Left cardiac atrium (tissue), 4 donors: ENCODE data around the gene PAK6. TPM values are rescaled to one million over a fixed set of nuclear protein-coding genes. Genes with fewer than 3 reads are reported as not detected.

Experiments
- ATAC-seq, 2 donors: fragments of 200-7000 bp; cut with Tn5 transposase; one replicate each; pipeline ENCODE4 v1.9.1; 2020; ENCODE audit warnings: mild to moderate bottlenecking in 2 of 2, moderate library complexity in 2 of 2
- DNase-seq: peaks from one replicate; pipeline ENCODE4 v3.0.0-alpha.2; 2020
- intact Hi-C, 2 donors: fragments of 100-400 bp; cut with DNase I; formaldehyde crosslinking; loops; one replicate each; pipeline versions ENCODE4 v1.14.1 to v1.15.1; 2022 to 2023
- total RNA-seq, 2 donors: library from RNA; stranded (reverse); fragmentation: NEBNext Ultra II Directional; extraction: Animal tissue kit (Norgen Biotek cat#: 25700); gene quantifications; one replicate each; pipeline ENCODE4 v1.2.1, GENCODE V29; 2021
- donor health status: DM: no; HTN: yes; CAD: no.
- donor health status: DM: no; HTN: yes; CAD: no; lungs with severe emphysema.
- donor health status: DM: yes; HTN: yes; CAD: no.
- donor health status: Dilated cardiomyopathy.

The PAK6 gene
- total RNA-seq, 2 donors from 2014 or later: 6.8 to 10.1 TPM

DNA sequence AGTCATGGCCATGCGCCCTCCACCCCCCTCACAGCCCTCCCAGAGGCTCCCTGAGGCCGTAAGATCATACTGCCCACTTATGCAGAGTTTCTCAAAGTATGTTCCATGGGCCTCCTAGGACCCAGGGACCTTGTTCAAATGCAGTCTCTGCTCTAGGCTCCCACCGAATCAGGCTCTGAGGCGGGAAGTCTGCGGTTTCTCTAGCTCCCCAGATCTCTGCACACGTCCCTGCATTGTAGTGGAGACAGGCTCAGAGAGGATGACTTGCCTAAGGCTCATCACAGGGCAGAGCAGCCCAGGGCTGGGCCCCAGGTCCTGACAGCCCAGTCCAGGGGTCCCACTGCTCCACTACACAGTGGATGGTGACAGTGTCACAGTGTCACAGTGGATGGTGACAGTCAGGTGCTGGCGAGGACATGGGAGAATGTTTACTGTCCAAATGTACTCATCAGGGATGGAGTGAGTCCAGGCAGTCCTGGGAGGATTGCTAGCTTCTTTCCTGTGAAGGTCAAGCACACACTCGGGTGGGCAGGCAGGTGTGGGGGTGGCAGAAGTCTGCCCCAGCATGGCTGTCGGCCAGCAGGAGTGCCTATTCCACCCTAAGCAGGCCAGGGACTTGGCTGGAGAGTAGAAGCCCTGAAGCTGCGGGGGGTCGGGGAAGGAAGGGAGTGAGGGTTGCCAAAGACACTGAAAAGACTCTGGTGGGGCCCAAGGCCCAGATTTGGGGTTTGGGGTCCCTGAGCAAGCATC, 31.6 kb downstream of the PAK6 start:
- intact Hi-C loops: loop anchor here in 1 of 2 donors (5.0 kb wide), 2 partner anchors 48 to 223 kb away; no protein-coding TSS in a partner anchor
- ATAC-seq (no peak), DNase-seq (no peak)

GRCh38 chr15:40271685-40272484, 33.0 kb downstream of the PAK6 start:
- ATAC-seq: no peak
- intact Hi-C loops: loop anchor here in 1 of 2 donors (5.0 kb wide), 2 partner anchors 50 to 225 kb away; no protein-coding TSS in a partner anchor
- DNase-seq: no peak

DNA sequence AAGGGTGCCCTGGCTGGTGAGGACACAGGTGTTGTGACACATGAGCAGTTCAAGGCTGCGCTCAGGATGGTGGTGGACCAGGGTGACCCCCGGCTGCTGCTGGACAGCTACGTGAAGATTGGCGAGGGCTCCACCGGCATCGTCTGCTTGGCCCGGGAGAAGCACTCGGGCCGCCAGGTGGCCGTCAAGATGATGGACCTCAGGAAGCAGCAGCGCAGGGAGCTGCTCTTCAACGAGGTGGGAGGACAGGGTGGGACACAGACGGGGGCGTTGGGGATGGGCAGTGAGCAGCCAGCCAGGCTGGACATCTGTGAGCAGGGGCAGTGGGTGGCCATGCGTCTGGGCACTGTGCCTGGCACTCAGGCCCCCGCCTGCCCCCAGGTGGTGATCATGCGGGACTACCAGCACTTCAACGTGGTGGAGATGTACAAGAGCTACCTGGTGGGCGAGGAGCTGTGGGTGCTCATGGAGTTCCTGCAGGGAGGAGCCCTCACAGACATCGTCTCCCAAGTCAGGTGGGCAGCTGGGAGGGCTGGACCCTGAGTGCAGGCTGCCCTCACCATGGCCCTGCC, 33.7 kb downstream of the PAK6 start:
- ATAC-seq: peak in 1 of 2 donors; percentile 24

DNA sequence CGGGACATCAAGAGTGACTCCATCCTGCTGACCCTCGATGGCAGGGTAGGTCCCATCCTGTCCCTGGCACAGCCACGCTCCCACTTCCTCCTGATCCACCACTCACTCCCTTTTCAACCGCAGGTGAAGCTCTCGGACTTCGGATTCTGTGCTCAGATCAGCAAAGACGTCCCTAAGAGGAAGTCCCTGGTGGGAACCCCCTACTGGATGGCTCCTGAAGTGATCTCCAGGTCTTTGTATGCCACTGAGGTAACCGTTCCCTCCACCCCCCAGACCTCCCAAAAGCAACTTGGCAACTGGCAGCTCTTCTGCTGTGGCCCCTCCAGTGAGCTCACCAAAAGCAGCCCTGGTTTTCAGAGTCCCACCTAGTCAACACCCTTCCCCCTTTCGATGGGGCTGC, 34.6 kb downstream of the PAK6 start:
- intact Hi-C loops: loop anchor here in 1 of 2 donors (5.0 kb wide), 2 partner anchors 51 to 226 kb away; no protein-coding TSS in a partner anchor
- no peak for ATAC-seq
- DNase-seq: no peak

More for the DNA sequence above, 33.7 kb downstream of the PAK6 start:
- no peak for DNase-seq
- intact Hi-C loops: loop anchor here in 1 of 2 donors (5.0 kb wide), 2 partner anchors 50 to 225 kb away; no protein-coding TSS in a partner anchor

GRCh38 chr15:40274350-40275274, 35.7 kb downstream of the PAK6 start:
- intact Hi-C loops: loop anchor here (1.0 to 5.0 kb wide), 5 partner anchors 52 to 229 kb away; no protein-coding TSS in a partner anchor
- DNase-seq: peak; percentile 81
- peak; percentile 36 to 46 for ATAC-seq

DNA sequence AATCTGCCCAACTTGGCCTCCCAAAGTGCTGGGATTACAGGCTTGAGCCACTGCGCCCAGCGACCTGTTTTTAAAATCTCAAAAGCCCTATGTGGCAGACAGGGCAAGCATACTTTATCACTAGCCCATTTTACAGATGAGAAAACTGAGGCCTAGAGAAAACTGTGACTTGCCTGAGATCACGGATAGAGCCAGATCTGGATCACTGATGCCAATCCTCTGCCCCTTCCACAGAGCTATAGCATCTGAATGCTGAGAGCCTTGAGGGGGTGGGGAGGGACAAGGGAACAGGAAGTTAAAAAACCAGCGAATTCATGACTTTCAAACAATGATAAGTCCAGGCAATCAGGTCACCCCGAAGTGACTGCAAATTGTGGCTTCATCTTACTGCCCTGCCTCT, 36.7 kb downstream of the PAK6 start:
- intact Hi-C loops: loop anchor here in 1 of 2 donors (5.0 kb wide), 1 partner anchor 147 kb away; no protein-coding TSS in a partner anchor

DNA sequence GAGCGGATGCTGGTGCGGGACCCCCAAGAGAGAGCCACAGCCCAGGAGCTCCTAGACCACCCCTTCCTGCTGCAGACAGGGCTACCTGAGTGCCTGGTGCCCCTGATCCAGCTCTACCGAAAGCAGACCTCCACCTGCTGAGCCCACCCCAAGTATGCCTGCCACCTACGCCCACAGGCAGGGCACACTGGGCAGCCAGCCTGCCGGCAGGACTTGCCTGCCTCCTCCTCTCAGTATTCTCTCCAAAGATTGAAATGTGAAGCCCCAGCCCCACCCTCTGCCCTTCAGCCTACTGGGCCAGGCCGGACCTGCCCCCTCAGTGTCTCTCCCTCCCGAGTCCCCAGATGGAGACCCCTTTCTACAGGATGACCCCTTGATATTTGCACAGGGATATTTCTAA, 37.1 kb downstream of the PAK6 start:
- DNase-seq: no peak

More for the DNA sequence above, 36.7 kb downstream of the PAK6 start:
- no peak for ATAC-seq
- no peak for DNase-seq

GRCh38 chr15:40276927-40277326, 38.1 kb downstream of the PAK6 start:
- ATAC-seq: no peak
- intact Hi-C loops: loop anchor here in 1 of 2 donors (5.0 kb wide), 1 partner anchor 145 kb away; no protein-coding TSS in a partner anchor
- no peak for DNase-seq

More for the DNA sequence above, 37.1 kb downstream of the PAK6 start:
- no peak for ATAC-seq
- intact Hi-C loops: loop anchor here in 1 of 2 donors (5.0 kb wide), 1 partner anchor 146 kb away; no protein-coding TSS in a partner anchor

- ATAC-seq (no peak), DNase-seq (no peak)
- intact Hi-C loops: loop anchor here in 1 of 2 donors (5.0 kb wide), 1 partner anchor 145 kb away; no protein-coding TSS in a partner anchor
These were observed 38.6 kb downstream of the PAK6 start for GRCh38 chr15:40277471-40277870.

DNA sequence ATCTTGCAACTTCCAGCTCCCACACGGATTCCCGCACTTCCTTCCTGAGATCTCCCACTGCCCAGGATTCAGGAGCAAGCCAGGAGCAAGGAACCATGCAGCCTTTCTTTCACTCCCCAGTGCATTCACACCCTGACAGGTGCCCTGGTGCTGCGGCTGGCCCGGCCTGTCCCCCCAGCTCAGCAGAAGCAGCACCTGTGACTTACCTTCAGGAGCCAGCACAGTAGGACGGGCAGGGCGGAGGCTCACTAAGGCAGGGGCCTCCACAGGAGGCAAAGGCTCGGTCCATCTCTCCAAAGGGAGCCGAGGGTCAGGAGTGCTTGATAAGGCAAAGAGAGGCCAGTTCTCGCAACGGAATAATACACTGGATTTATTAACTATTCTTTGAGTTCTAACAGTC, 39.2 kb downstream of the PAK6 start:
- DNase-seq (no peak), ATAC-seq (no peak)
- intact Hi-C loops: loop anchor here in 1 of 2 donors (2.0 to 5.0 kb wide), 2 partner anchors 33 to 144 kb away; no protein-coding TSS in a partner anchor

DNA sequence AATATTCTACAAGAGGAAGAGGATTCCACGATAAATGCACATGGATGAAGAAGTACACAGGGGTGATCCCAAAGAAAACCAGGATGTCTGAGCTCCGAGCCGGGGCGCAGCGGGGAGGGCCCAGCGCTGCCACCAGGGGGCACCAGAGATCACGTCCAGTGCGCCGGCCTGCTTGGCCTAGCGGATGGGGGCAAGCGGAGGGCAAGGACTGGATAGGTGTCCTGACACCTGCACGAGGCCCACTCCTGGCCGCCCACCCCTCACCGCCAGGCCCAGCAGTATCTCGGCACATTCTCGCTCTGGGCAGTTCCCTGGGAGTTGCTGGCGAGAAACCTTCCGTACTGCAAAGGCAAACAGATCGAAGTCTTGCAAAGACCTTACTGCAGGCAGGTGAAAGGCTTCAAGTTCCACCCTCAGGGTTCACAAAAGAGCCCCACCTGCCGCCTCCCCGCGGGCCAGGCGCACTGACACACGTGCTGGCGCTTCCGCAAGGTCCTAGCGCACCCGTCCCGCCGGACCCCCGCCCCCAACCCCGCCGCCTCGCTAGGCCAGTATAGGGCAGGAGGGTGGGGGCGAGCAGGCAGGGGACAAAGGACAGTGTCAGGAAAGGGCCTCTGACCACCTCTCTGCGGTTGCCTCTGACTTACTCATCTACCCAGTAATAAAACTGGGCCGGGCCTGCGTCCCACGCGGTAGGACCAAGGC, 40.7 kb downstream of the PAK6 start:
- intact Hi-C loops: loop anchor here (2.0 to 5.0 kb wide), 2 partner anchors 31 to 143 kb away; no protein-coding TSS in a partner anchor
- ATAC-seq: peak; percentile 60 to 62
- peak; percentile 77 for DNase-seq

DNA sequence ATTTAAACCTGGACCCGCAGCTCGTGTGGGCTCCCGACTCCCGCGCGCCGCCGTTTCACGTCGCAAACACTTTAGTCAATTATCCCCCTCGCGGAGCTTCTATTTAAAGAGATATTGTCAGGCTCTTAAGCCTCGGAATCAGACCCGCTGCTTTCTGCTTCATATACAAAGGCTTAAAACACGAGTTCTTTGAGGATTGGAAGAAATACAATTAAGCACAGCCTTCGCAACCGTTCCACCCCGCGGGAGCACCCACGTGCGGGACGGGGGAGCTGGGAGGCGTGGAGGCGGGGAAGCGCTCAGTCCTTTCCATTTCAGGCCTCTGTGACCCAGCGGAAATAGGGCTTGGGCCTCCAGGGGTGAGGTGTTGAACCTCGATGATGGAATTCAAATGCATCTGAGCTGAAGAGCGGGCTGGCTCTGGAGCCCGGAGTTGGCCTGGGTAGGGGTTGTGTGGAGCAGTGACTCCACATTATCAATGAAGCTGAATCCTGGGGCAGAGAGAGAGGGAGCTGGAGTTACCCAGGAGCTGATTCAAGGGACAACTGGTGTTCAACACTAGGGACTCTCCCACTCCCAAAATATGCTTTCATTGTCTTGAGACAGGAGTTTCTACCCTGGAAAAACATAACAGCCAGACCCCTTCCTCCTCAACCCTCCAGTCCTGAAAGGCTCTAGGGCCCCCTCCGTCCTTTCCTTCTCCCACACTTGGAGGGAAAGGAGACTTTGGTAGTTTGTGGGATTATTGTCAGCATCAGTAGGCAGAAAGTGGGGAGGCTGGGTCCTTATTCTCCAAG, 41.6 kb downstream of the PAK6 start:
- DNase-seq (no peak), ATAC-seq (no peak)
- intact Hi-C loops: loop anchor here in 1 of 2 donors (5.0 kb wide), 1 partner anchor 142 kb away; no protein-coding TSS in a partner anchor

GRCh38 chr15:40281057-40281800, 42.4 kb downstream of the PAK6 start:
- DNase-seq (no peak), ATAC-seq (no peak)
- intact Hi-C loops: loop anchor here in 1 of 2 donors (5.0 kb wide), 1 partner anchor 141 kb away; no protein-coding TSS in a partner anchor

- intact Hi-C loops: loop anchor here in 1 of 2 donors (5.0 kb wide), 1 partner anchor 141 kb away; no protein-coding TSS in a partner anchor
- DNase-seq: no peak
- ATAC-seq: no peak
These were observed 42.9 kb downstream of the PAK6 start for GRCh38 chr15:40281801-40282146.

- ATAC-seq (peak; percentile 21 to 27), DNase-seq (no peak)
- intact Hi-C loops: loop anchor here in 1 of 2 donors (5.0 kb wide), 1 partner anchor 140 kb away; no protein-coding TSS in a partner anchor
These were observed 43.4 kb downstream of the PAK6 start for GRCh38 chr15:40282147-40282868.
